ENCODE data around the gene SIRPB1. TPM values are rescaled to one million over a fixed set of nuclear protein-coding genes. Genes with fewer than 3 reads are reported as not detected.

The SIRPB1 gene
- polyA plus RNA-seq, 1 donor: 1.6 TPM

Other genes with a start within 250 kb of the SIRPB1 start
- gene FKBP1A, start 227.0 kb downstream of the SIRPB1 start, polyA plus RNA-seq: 259 TPM
- gene NSFL1C, start 153.2 kb downstream of the SIRPB1 start, polyA plus RNA-seq: 73.3 TPM
- 1.4 TPM for gene SIRPB2, start 128.6 kb downstream of the SIRPB1 start, polyA plus RNA-seq
- 0.19 TPM for gene SIRPD, start 62.3 kb downstream of the SIRPB1 start, polyA plus RNA-seq
- 0.94 TPM for gene SIRPG, start 37.8 kb upstream of the SIRPB1 start, polyA plus RNA-seq

Data from large intestine (tissue), 1 donor.